GM12878 (cell line): ENCODE results near the gene NPAS1. TPM values are rescaled to one million over a fixed set of nuclear protein-coding genes. Genes with fewer than 3 reads are reported as not detected.

Source experiments
- ATAC-seq: fragments of 200-7000 bp; cut with Tn5 transposase; 3 replicates; pipeline ENCODE4 v1.9.1; 2020; ENCODE audit warnings: mild to moderate bottlenecking, moderate library complexity
- BruUV-seq: library from RNA; stranded (reverse); fragments of 400-500 nt; replicated peaks from 2 replicates; lab custom pipeline; 2021; lab: Mats Ljungman, UMichigan
- CTCF ChIA-PET: fragments of 300-600 bp; sonication (Branson Sonifier 250); formaldehyde crosslinking; extraction: SDS; loops from one replicate; lab custom pipeline; 2021; ENCODE audit warnings: inconsistent platforms; lab: Yijun Ruan, JAX
- POLR2A ChIA-PET: fragments of 350-600 bp; formaldehyde crosslinking; extraction: SDS; loops from one replicate; lab custom pipeline; 2021; ENCODE audit warnings: inconsistent platforms; lab: Charles Lee
- RAD21 ChIA-PET: fragments of 300-600 bp; sonication (Branson Sonifier 250); formaldehyde crosslinking; loops from one replicate; lab custom pipeline; 2023; ENCODE audit warnings: antibody characterized with exemption; ENCODE audit not compliant: unreplicated experiment; lab: Charles Lee
- SMC1A ChIA-PET: fragments of 300-600 bp; sonication (Branson Sonifier 250); formaldehyde crosslinking; loops from one replicate; lab custom pipeline; 2023; ENCODE audit not compliant: unreplicated experiment, uncharacterized antibody; lab: Charles Lee
- DNase-seq: peaks from one replicate; pipeline ENCODE4 v3.0.0-alpha.2; 2011; ENCODE audit warnings: low read depth, low spot score
- FAIRE-seq: peaks from 3 replicates; lab custom pipeline; 2011; peaks lifted over from hg19 to GRCh38; lab: Jason Lieb, UNC
- H2AFZ ChIP-seq: 2 replicates; pipeline ENCODE4 v1.6.0; 2011; ENCODE audit warnings: low read depth, low read length, control low read depth; ENCODE audit not compliant: control insufficient read depth
- H3K27ac ChIP-seq: 2 replicates; pipeline ENCODE4 v1.5.1; 2011; ENCODE audit warnings: control low read depth; ENCODE audit not compliant: control insufficient read depth, insufficient read depth
- H3K27me3 ChIP-seq, 2 experiments: replicated peaks in 1 of 2; 2 replicates each; pipeline versions ENCODE4 v1.6.0 to v1.6.1; 2011; ENCODE audit warnings: low read length in 1 of 2; ENCODE audit not compliant: control insufficient read depth in 2 of 2, insufficient read depth in 2 of 2
- H3K36me3 ChIP-seq, 2 experiments: 2 replicates each; pipeline ENCODE4 v1.5.1; 2011; ENCODE audit warnings: low read length in 1 of 2; ENCODE audit not compliant: control insufficient read depth in 2 of 2, insufficient read depth in 2 of 2
- H3K4me1 ChIP-seq: 2 replicates; pipeline ENCODE4 v1.6.1; 2011; ENCODE audit warnings: mild to moderate bottlenecking, low read length, moderate library complexity, mixed read lengths; ENCODE audit not compliant: control insufficient read depth, insufficient read depth
- H3K4me2 ChIP-seq: 2 replicates; pipeline ENCODE4 v1.6.0; 2011; ENCODE audit warnings: control low read depth; ENCODE audit not compliant: control insufficient read depth, insufficient read depth
- H3K4me3 ChIP-seq: fragments of 200-600 bp; sonication (generic); 2 replicates; pipeline ENCODE4 v1.5.1; 2016
- H3K79me2 ChIP-seq: 2 replicates; pipeline ENCODE4 v1.6.0; 2011; ENCODE audit warnings: low read length; ENCODE audit not compliant: control insufficient read depth, insufficient read depth
- H3K9ac ChIP-seq: 2 replicates; pipeline ENCODE4 v1.8.0; 2011; ENCODE audit warnings: low read length, control low read depth, mixed read lengths; ENCODE audit not compliant: control insufficient read depth, insufficient read depth
- H3K9me3 ChIP-seq: replicated peaks from 3 replicates; pipeline ENCODE4 v1.5.1; 2011; ENCODE audit warnings: mild to moderate bottlenecking, low read length; ENCODE audit not compliant: control insufficient read depth, insufficient read depth
- H4K20me1 ChIP-seq: 2 replicates; pipeline ENCODE4 v1.6.0; 2011; ENCODE audit not compliant: control insufficient read depth, insufficient read depth
- BHLHE40 ChIP-seq, 2 experiments: fragments of 450-650 bp in 1 of 2; IDR thresholded peaks; 2 replicates each; pipeline ENCODE4 v1.6.1; 2011 to 2017; ENCODE audit warnings: low read depth in 2 of 2, borderline replicate concordance in 1 of 2, improper control_type of control experiment in 1 of 2, low read length in 1 of 2, mild to moderate bottlenecking in 1 of 2
- CHD1 ChIP-seq: IDR thresholded peaks from 2 replicates; pipeline ENCODE4 v1.6.1; 2012; ENCODE audit warnings: low read depth, low read length, improper control_type of control experiment
- CREB1 ChIP-seq: IDR thresholded peaks from 2 replicates; pipeline ENCODE4 v1.6.1; 2012; ENCODE audit warnings: low read depth, mild to moderate bottlenecking, inconsistent platforms
- CREM ChIP-seq: IDR thresholded peaks from 2 replicates; pipeline ENCODE4 v1.6.1; 2014; ENCODE audit warnings: antibody characterized with exemption, low read depth
- CTCF ChIP-seq, 3 experiments: IDR thresholded peaks in 2 of 3; conservative IDR thresholded peaks in 1 of 3; 2 replicates each; pipeline ENCODE4 v1.5.1; 2011; ENCODE audit warnings: low read depth in 3 of 3, low read length in 3 of 3, mild to moderate bottlenecking in 3 of 3, control low read depth in 2 of 3, moderate library complexity in 2 of 3, inconsistent platforms in 1 of 3, mixed read lengths in 1 of 3; ENCODE audit not compliant: control insufficient read depth in 2 of 3, insufficient read depth in 1 of 3; ENCODE audit errors: extremely low read depth in 1 of 3
- DPF2 ChIP-seq: fragments of 450-650 bp; IDR thresholded peaks from 2 replicates; pipeline ENCODE4 v1.6.1; 2017; ENCODE audit warnings: mild to moderate bottlenecking
- EGR1 ChIP-seq, 2 experiments: IDR thresholded peaks; 1 replicate in 1 of 2; 2 replicates in 1 of 2; pipeline ENCODE4 v1.6.1; 2011 to 2012; ENCODE audit warnings: low read depth in 2 of 2, low read length in 2 of 2, borderline replicate concordance in 1 of 2, mild to moderate bottlenecking in 1 of 2, moderate library complexity in 1 of 2
- KDM1A ChIP-seq: fragments of 200-600 bp; sonication (generic); IDR thresholded peaks from 2 replicates; pipeline ENCODE4 v1.6.1; 2016; ENCODE audit warnings: borderline replicate concordance
- MXI1 ChIP-seq: fragments of 150-350 bp; IDR thresholded peaks from 2 replicates; pipeline ENCODE4 v1.6.1; 2011; ENCODE audit warnings: low read depth, mild to moderate bottlenecking, inconsistent platforms, low read length, improper control_type of control experiment
- NBN ChIP-seq: fragments of 450-650 bp; IDR thresholded peaks from 2 replicates; pipeline ENCODE4 v1.6.1; 2016
- POU2F2 ChIP-seq: IDR thresholded peaks from 3 replicates; pipeline ENCODE4 v1.6.1; 2011; ENCODE audit warnings: low read depth, mild to moderate bottlenecking, low read length, borderline replicate concordance
- RB1 ChIP-seq: fragments of 450-650 bp; formaldehyde crosslinking; IDR thresholded peaks from 2 replicates; pipeline ENCODE4 v1.6.1; 2017; ENCODE audit warnings: mild to moderate bottlenecking, borderline replicate concordance
- SP1 ChIP-seq: IDR thresholded peaks from one replicate; pipeline ENCODE4 v1.6.1; 2011; ENCODE audit warnings: low read depth, low read length
- SREBF2 ChIP-seq: IDR thresholded peaks from 2 replicates; pipeline ENCODE4 v1.6.1; 2012; ENCODE audit warnings: mild to moderate bottlenecking, low read length
- TCF12 ChIP-seq: IDR thresholded peaks from 2 replicates; pipeline ENCODE4 v1.6.1; 2011; ENCODE audit warnings: low read depth, mild to moderate bottlenecking, low read length
- YY1 ChIP-seq: IDR thresholded peaks from 2 replicates; pipeline ENCODE4 v1.6.1; 2011; ENCODE audit warnings: low read depth, mild to moderate bottlenecking, low read length
- ZSCAN29 ChIP-seq: fragments of 450-650 bp; IDR thresholded peaks from 2 replicates; pipeline ENCODE4 v1.6.1; 2017; ENCODE audit warnings: mild to moderate bottlenecking, moderate library complexity
- ZZZ3 ChIP-seq: IDR thresholded peaks from 2 replicates; pipeline ENCODE4 v1.6.1; 2011; ENCODE audit warnings: low read depth; ENCODE audit not compliant: control insufficient read depth, insufficient read length
- WGBS: methylation state at CpG from one replicate; pipeline ENCODE4 v1.1.6; 2016; ENCODE audit warnings: low lambda C conversion rate; ENCODE audit not compliant: insufficient replicate concordance, insufficient coverage; ENCODE audit errors: missing lambda C conversion rate; 5-methylcytosine and 5-hydroxymethylcytosine counted together
- in situ Hi-C: fragments of 300-500 bp; cut with MboI; formaldehyde crosslinking; loops from 9 replicates; pipeline ENCODE4 v1.14.3; 2018; ENCODE audit warnings: mixed read lengths
- intact Hi-C: fragments of 100-400 bp; cut with micrococcal nuclease; formaldehyde crosslinking; loops from one replicate; pipeline ENCODE4 v1.14.2; 2022; ENCODE audit not compliant: unreplicated experiment
- polyA plus RNA-seq, 11 experiments: library from polyadenylated mRNA; depleted of rRNA in 4 of 11; unstranded in 6 of 11; stranded (reverse) in 5 of 11; fragments of >200 nt; fragmentation: Nextera tagmentation in 4 of 11; fragmentation: Illumina TruSeq in 1 of 11; extraction: Ambion mirVana in 4 of 11; extraction: Trizol in 1 of 11; gene quantifications; 1 replicate in 1 of 11; 2 replicates in 10 of 11; pipeline versions ENCODE4 v1.2.1 to v1.2.3, GENCODE V29; 2011 to 2016; ENCODE audit warnings: inconsistent platforms in 2 of 11, missing spikeins in 2 of 11, low read depth in 1 of 11
- total RNA-seq, 4 experiments: library from RNA; depleted of rRNA in 3 of 4; stranded (reverse); fragments of >200 nt in 3 of 4; fragmentation: Illumina TruSeq in 1 of 4; extraction: Trizol in 1 of 4; gene quantifications; 2 replicates each; pipeline versions ENCODE4 v1.2.1 to v1.2.3, GENCODE V29; 2013 to 2021
- TF ChIP-seq, protein P1 (sequence below): IDR thresholded peaks from 2 replicates; pipeline ENCODE4 v1.6.1; 2011; ENCODE audit warnings: borderline replicate concordance, low read depth, mild to moderate bottlenecking, moderate library complexity, low read length; ENCODE audit not compliant: insufficient read depth, poor library complexity, severe bottlenecking

Gene NPAS1
- total and polyA plus RNA-seq, 10 of the 15 experiments (the other 5 are each of a cell fraction or from before 2014, with no cell fraction given): 0.14 to 0.72 (median 0.28) TPM; not detected in 3

DNA sequence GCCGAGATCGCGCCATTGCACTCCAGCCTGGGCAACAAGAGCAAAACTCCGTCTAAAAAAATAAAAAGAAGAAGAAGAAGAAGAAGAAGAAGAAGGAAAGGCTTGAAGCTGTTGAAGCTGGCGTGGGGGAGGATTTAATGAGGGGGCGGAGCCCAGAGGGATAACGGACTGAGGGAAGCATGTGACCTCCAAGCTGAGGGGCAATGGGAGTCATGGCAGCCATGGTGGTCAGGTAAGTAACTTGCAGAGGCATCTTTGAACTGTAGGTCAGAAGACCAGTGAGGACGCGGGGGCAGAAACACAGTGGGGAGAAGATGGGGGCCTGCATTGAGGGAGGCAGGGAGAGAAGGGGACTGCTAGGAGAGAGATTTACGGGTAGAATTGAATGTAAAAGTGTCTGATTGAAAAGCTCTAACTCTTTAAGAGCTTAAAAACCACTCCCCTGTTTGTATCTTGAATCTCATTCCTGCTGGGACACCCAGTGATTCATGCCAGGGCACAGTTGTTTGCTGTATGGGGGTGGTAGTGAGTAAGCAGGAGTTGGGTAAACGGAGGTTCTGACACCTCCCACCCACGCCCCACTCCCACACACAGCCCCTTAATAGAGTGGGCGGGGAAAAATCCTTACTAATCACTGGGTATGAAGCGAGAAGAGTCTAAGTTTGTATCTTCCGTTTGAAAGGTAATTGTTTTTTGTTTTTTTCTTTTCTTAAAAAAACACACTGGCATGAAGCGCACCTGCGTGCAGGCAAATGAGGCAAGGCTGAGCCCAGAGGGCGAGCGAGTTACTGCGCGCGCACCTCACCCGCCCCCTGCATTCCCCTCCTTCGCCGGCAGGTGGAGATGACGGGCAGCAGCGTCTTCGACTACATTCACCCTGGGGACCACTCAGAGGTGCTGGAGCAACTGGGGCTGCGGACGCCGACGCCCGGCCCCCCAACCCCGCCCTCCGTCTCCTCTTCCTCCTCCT, 15.8 kb downstream of the NPAS1 start:
- Histone ChIP-seq H3K4me1 (peaks cover 6% of the 10 kb centered on the region; the same call in 1 of the 2 replicates), H3K4me2 (peak overlapping the region; percentile 97), H3K79me2 (no peaks in the 10 kb centered on the region), H3K9ac (peak overlapping the region; percentile 46; the same call in 1 of the 2 replicates), H2AFZ (peak overlapping the region; percentile 85), H3K27ac (no peak overlapping the region), H3K4me3 (peak overlapping the region; percentile 77), H3K36me3 (no peaks in the 10 kb centered on the region), H3K9me3 (no peaks in the 10 kb centered on the region), H3K27me3 (no peaks in the 10 kb centered on the region; a peak in 1 of 4 replicates), H4K20me1 (no peaks in the 10 kb centered on the region)
- RAD21 ChIA-PET: interaction anchor here (0.6 to 2.5 kb wide), 11 partner anchors 9 to 152 kb away, joined by 3 to 15 read pairs (median 4); partner anchors contain the start of genes SAE1 and ZC3H4
- SMC1A ChIA-PET: interaction anchor here (0.6 to 3.1 kb wide), 12 partner anchors 10 to 209 kb away, joined by 3 to 18 read pairs (median 4); partner anchors contain the start of gene AP2S1
- 11% methylated on average over 29 of the region's 35 CpGs for WGBS
- CTCF ChIA-PET: interaction anchor here (0.6 to 4.8 kb wide), 24 partner anchors 9 to 709 kb away, joined by 3 to 67 read pairs (median 5); partner anchors contain the start of genes AP2S1, CCDC9, SAE1 and ZC3H4
- peak; percentile 81 for FAIRE-seq
- peak; percentile 95 for ATAC-seq
- intact Hi-C loops (loop anchor here (2.0 to 10.0 kb wide), 2 partner anchors 89 to 209 kb away; no protein-coding TSS in a partner anchor), in situ Hi-C loops (no loop called here)
- peak; percentile 77 for DNase-seq
- BruUV-seq: no TSS peak
- POLR2A ChIA-PET: interaction anchor here (0.6 to 2.5 kb wide), 3 partner anchors 13 to 96 kb away, joined by 3 to 10 read pairs (median 6); partner anchors contain the start of genes TMEM160 and ZC3H4
- TF ChIP-seq MXI1: 0 out of 2 replicates have a peak, but pooled peaks have one; percentile 24
- TF ChIP-seq EGR1 (IDR thresholded peaks at IDR 0.05; ENCODE audit: borderline replicate concordance in 1 of 2, low read depth in 2 of 2, low read length in 2 of 2): peak in 1 of 2 experiments; percentile 90; a peak in 2 of 3 replicates
- TF ChIP-seq SP1: peak; percentile 49
- peak; percentile 50 for TF ChIP-seq YY1
- 0 out of 2 replicates have a peak, but pooled peaks have one; percentile 52 for TF ChIP-seq NBN
- peak; percentile 50 to 54; a peak in 2 of 4 replicates for TF ChIP-seq BHLHE40 (IDR thresholded peaks at IDR 0.05; ENCODE audit: borderline replicate concordance in 1 of 2, low read depth in 2 of 2, low read length in 1 of 2)
- TF ChIP-seq CTCF (IDR thresholded peaks at IDR 0.05 in 2 of 3, conservative IDR thresholded peaks at IDR 0.05 in 1 of 3; ENCODE audit: control insufficient read depth in 2 of 3, extremely low read depth in 1 of 3, insufficient read depth in 1 of 3, low read depth in 3 of 3, low read length in 3 of 3): peak; percentile 95 to 97 (median 96)
- TF ChIP-seq CREB1: peak; percentile 64; the same call in 1 of the 2 replicates
- no peak for TF ChIP-seq CHD1
- TF ChIP-seq DPF2: 0 out of 2 replicates have a peak, but pooled peaks have one; percentile 36
- 0 out of 2 replicates have a peak, but pooled peaks have one; percentile 23 for TF ChIP-seq TCF12
- peak; percentile 50; the same call in 1 of the 3 replicates for TF ChIP-seq POU2F2
- TF ChIP-seq CREM: peak; percentile 59; the same call in 1 of the 2 replicates
- no peak for TF ChIP-seq ZZZ3
- TF ChIP-seq, protein P1, sequence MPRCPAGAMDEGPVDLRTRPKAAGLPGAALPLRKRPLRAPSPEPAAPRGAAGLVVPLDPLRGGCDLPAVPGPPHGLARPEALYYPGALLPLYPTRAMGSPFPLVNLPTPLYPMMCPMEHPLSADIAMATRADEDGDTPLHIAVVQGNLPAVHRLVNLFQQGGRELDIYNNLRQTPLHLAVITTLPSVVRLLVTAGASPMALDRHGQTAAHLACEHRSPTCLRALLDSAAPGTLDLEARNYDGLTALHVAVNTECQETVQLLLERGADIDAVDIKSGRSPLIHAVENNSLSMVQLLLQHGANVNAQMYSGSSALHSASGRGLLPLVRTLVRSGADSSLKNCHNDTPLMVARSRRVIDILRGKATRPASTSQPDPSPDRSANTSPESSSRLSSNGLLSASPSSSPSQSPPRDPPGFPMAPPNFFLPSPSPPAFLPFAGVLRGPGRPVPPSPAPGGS: peak; percentile 21
- TF ChIP-seq SREBF2: no peak
- TF ChIP-seq KDM1A: no peak
- 0 out of 2 replicates have a peak, but pooled peaks have one; percentile 51 for TF ChIP-seq RB1
- TF ChIP-seq ZSCAN29: no peak
